ENCODE data around the gene STIM2.
"Not testable (repeated sequence)": the region's sequence is repeated elsewhere in the genome, so short reads cannot be mapped to it uniquely, and the experiment has no call there.

STIM2 gene

DNA sequence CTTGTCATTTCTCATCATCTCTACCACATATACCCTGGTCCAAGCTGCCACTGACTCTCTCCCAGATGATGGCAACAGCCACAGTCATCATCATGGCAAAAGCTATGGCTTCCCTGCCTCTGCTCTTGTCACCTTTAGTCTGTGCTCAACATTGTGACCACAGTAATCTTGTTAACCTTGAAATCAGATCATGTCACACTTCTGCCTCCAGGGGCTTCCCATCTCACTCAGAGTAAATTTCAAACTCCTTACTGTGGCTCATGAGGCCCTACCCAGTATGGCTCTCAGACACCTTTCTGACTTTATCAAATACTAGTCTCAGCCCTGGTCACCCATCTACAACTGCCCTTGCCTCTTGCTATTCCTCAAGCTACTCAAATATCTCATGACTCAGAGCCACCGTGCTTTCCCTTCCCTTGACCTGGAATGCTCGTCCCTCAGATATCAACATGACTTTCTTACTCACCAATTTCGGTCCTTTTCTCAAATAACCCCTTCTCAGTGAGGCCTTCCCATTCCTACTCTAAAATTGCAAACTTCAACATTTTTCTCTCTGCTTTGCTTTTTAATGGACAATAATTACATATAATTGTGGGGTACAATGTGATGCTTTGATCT lies 41.1 kb upstream of the STIM2 start:
- in situ Hi-C loops (cut with MboI; ENCODE audit: low pct_unique_long_range_greater_than_20kb, low sequenced_read_pairs, unreplicated experiment) = no loop called here
- DNase-seq (ENCODE audit: low spot score) = no peak
- TF ChIP-seq, protein P1, sequence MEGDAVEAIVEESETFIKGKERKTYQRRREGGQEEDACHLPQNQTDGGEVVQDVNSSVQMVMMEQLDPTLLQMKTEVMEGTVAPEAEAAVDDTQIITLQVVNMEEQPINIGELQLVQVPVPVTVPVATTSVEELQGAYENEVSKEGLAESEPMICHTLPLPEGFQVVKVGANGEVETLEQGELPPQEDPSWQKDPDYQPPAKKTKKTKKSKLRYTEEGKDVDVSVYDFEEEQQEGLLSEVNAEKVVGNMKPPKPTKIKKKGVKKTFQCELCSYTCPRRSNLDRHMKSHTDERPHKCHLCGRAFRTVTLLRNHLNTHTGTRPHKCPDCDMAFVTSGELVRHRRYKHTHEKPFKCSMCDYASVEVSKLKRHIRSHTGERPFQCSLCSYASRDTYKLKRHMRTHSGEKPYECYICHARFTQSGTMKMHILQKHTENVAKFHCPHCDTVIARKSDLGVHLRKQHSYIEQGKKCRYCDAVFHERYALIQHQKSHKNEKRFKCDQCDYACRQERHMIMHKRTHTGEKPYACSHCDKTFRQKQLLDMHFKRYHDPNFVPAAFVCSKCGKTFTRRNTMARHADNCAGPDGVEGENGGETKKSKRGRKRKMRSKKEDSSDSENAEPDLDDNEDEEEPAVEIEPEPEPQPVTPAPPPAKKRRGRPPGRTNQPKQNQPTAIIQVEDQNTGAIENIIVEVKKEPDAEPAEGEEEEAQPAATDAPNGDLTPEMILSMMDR (IDR thresholded peaks at IDR 0.05; ENCODE audit: extremely low read depth, insufficient read depth, missing control alignments) = no peak

DNA sequence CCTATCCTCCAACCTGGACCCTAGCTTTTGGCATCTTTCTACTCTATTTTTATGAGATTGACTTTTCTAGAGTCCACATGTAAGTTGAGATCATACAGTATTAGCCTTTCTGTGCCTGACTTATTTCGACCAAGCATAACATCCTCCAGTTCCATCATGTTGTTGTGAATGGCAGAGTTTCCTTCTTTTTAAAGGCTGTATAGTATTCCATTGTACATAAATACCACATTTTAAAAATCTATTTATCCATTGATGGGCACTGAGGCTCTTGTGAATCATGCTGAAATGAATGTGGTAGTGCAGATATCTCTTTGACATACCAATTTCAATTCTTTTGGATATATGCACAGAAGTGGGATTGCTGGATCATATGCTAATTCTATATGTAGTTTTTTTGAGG lies 40.3 kb upstream of the STIM2 start:
- in situ Hi-C loops (cut with MboI; ENCODE audit: low pct_unique_long_range_greater_than_20kb, low sequenced_read_pairs, unreplicated experiment) = no loop called here
- TF ChIP-seq, protein P1 (IDR thresholded peaks at IDR 0.05; ENCODE audit: extremely low read depth, insufficient read depth, missing control alignments) = no peak
- no peak for DNase-seq (ENCODE audit: low spot score)

DNA sequence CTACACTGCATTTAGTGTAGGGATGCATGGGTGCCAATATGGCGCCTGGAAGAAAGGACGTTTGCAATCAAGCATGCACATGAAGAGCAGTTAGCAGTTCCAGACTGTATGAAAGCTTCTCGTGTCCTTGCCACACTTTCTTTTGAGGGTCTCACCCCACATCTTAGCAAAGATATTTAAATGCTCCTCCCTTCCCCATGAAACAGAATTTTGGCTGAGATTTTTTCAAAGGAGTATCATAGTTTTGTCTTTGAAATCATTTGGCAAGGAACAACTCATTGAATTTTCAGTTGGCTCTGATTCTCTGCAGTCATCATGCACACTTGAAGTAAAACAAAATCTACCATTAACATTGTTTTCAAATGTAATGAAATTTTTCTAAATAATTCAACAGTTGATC lies 39.6 kb upstream of the STIM2 start:
- TF ChIP-seq, protein P1 (IDR thresholded peaks at IDR 0.05; ENCODE audit: extremely low read depth, insufficient read depth, missing control alignments) = no peak
- in situ Hi-C loops (cut with MboI; ENCODE audit: low pct_unique_long_range_greater_than_20kb, low sequenced_read_pairs, unreplicated experiment) = no loop called here
- no peak for DNase-seq (ENCODE audit: low spot score)

DNA sequence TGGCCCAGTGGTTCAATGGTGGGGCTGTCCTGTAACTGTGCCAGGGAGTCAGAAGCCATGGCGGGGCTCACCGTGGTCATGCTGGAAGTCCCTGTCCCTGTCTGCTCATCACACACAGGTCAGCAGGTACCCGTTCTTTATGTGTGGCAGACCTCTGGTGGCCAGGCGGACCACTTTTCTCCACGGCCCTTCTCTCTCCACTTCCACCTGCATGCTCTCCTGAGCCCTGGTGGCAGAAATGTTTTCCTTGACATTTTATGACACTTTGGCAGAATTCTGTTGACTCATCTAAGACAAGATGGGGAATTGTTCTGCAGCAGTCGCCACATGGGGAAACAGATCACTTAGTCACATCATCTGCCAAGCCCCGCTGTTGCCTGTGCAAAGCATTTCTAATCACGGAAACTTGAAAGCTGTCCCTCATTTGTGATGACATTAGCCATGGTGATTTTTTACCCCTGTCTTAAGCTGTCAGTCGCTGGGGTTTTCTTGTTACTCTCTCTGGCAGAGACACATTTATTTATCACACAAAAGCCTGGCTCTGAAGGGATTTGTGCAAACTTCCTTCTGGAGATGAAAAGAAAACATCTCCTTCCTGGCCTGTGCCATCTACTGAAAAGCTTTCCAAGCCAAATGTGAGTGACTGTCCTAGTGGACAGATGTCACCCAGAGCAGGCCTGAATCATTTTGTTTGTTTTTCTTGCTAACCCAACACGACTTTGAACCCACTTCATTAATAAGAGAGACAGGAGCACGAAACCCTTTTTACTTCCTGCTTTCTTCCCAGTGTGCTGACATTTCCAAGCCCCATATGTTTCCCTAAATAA lies 38.8 kb upstream of the STIM2 start:
- no peak for DNase-seq (ENCODE audit: low spot score)
- TF ChIP-seq, protein P1 (IDR thresholded peaks at IDR 0.05; ENCODE audit: extremely low read depth, insufficient read depth, missing control alignments) = no peak
- in situ Hi-C loops (cut with MboI; ENCODE audit: low pct_unique_long_range_greater_than_20kb, low sequenced_read_pairs, unreplicated experiment) = no loop called here

DNA sequence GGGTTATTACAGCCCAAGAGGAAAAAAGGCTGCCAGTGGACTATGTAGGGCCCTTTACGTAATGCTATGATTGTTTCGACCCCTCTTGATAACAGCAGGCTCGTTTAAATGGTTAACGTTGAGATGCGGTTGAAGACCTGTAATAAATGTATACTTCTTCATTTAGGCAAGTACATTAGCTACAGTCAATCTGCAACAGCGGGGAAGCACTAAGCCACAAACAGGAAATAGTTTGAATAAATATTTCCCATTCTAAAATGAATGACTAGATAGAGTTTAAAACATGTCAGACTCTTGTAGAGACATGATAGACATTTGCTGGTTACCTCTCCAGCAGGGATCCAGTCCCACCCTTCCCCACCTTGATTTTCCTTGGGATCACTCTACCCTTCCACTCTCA lies 38.1 kb upstream of the STIM2 start:
- TF ChIP-seq, protein P1 (IDR thresholded peaks at IDR 0.05; ENCODE audit: extremely low read depth, insufficient read depth, missing control alignments) = no peak

DNA sequence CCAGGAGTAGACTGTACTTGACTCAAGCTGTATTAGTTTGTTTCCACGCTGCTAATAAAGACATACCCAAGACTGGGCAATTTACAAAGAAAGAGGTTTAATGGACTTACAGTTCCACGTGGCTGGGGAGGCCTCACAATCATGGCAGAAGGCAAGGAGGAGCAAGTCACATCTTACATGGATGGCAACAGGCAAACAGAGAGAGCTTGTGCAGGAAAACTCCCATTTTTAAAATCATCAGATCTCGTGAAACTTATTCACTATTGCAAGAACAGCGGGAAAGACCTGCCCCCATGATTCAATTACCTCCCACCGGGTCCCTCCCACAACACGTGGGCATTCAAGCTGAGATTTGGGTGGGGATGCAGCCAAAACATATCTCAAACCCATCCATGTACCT lies 37.7 kb upstream of the STIM2 start:
- in situ Hi-C loops (cut with MboI; ENCODE audit: low pct_unique_long_range_greater_than_20kb, low sequenced_read_pairs, unreplicated experiment); DNase-seq (ENCODE audit: low spot score): not testable (repeated sequence)

More for the DNA sequence above, 38.1 kb upstream of the STIM2 start:
- in situ Hi-C loops (cut with MboI; ENCODE audit: low pct_unique_long_range_greater_than_20kb, low sequenced_read_pairs, unreplicated experiment) = no loop called here
- DNase-seq (ENCODE audit: low spot score) = peak; percentile 45

DNA sequence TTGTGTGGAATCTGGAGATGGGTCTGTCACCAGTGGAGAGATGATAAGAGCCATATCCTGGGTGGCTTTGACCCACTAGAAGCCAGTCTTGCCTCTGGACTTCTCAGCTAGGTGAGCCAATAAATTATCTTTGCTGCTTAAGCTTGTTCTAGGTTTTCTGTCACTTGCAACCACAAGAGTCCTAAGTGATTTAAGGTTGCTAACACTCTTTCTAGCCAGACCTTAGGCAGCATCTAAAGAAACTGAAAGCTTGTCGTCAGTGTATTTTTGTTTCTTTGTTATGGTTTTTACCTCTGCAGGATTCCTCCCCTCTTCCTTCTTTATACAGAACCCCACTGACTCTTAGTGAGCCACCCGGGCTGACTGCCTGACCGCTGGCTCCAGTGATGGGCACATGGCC lies 37.1 kb upstream of the STIM2 start:
- in situ Hi-C loops (cut with MboI; ENCODE audit: low pct_unique_long_range_greater_than_20kb, low sequenced_read_pairs, unreplicated experiment) = no loop called here
- no peak for DNase-seq (ENCODE audit: low spot score)

More for the DNA sequence above, 37.1 kb upstream of the STIM2 start:
- TF ChIP-seq, protein P1 (IDR thresholded peaks at IDR 0.05; ENCODE audit: extremely low read depth, insufficient read depth, missing control alignments) = no peak

Data from GM13977 (cell line).